Stimulated activated CD4-positive, alpha-beta T cell treated with anti-CD3 and anti-CD28 coated beads, Interleukin-15, amount 100 ng/mL, for 48 hours (primary cell): Measurements from ENCODE around the gene ACSL6.

Source experiments
- DNase-seq, 2 donors: peaks; one replicate each; pipeline ENCODE4 v3.0.0-alpha.2; 2020; ENCODE audit warnings: low read depth in 2 of 2

The ACSL6 gene

GRCh38 chr5:132016721-132017250 is 5.3 kb upstream of the ACSL6 start:
- DNase-seq = no peak

GRCh38 chr5:132013711-132014110 is 2.3 kb upstream of the ACSL6 start:
- DNase-seq = no peak

GRCh38 chr5:132013006-132013689 is 1.7 kb upstream of the ACSL6 start:
- no peak for DNase-seq

GRCh38 chr5:132012371-132013005 is 1.0 kb upstream of the ACSL6 start:
- DNase-seq = no peak

- DNase-seq = no peak
Measured at GRCh38 chr5:132010989-132011621, 353 bp downstream of the ACSL6 start.

- no peak for DNase-seq
Measured at GRCh38 chr5:132010645-132010988, 841 bp downstream of the ACSL6 start.

GRCh38 chr5:132009706-132010405 is 1.6 kb downstream of the ACSL6 start:
- no peak for DNase-seq

- DNase-seq = no peak
Measured at GRCh38 chr5:132008961-132009680, 2.3 kb downstream of the ACSL6 start.

- no peak for DNase-seq
Measured at GRCh38 chr5:132008163-132008473, 3.3 kb downstream of the ACSL6 start.

- DNase-seq = peak; percentile 63 to 77
Measured at GRCh38 chr5:132007399-132008162, 3.9 kb downstream of the ACSL6 start.

GRCh38 chr5:132006331-132007120 is 4.9 kb downstream of the ACSL6 start:
- no peak for DNase-seq

- DNase-seq = no peak
Measured at GRCh38 chr5:132005591-132005990, 5.9 kb downstream of the ACSL6 start.

- no peak for DNase-seq
Measured at GRCh38 chr5:132003982-132004381, 7.5 kb downstream of the ACSL6 start.

- DNase-seq = no peak
Measured at GRCh38 chr5:132003170-132003744, 8.2 kb downstream of the ACSL6 start.

- no peak for DNase-seq
Measured at GRCh38 chr5:132002757-132003156, 8.7 kb downstream of the ACSL6 start.

GRCh38 chr5:132001647-132002561 is 9.6 kb downstream of the ACSL6 start:
- DNase-seq = no peak

GRCh38 chr5:132000677-132001453 is 10.6 kb downstream of the ACSL6 start:
- no peak for DNase-seq

- no peak for DNase-seq
Measured at GRCh38 chr5:132000241-132000490, 11.3 kb downstream of the ACSL6 start.
